ENCODE measurements around the gene RBM38. TPM values are rescaled to one million over a fixed set of nuclear protein-coding genes. Genes with fewer than 3 reads are reported as not detected.

RBM38 gene
- total and polyA plus RNA-seq, 9 of the 15 experiments (the other 6 are each of a cell fraction or from before 2014, with no cell fraction given), result 0.28 to 82.4 (median 33.2) TPM

- TF ChIP-seq SPI1 (IDR thresholded peaks at IDR 0.05; ENCODE audit: borderline replicate concordance, low read depth, low read length) (no peak), ZBED1 (IDR thresholded peaks at IDR 0.05) (no peak), ZNF584 (CRISPR knock-in tag; IDR thresholded peaks at IDR 0.05; ENCODE audit: low read depth) (no peak), PATZ1 (CRISPR knock-in tag; IDR thresholded peaks at IDR 0.05; ENCODE audit: borderline replicate concordance) (no peak), FOXM1 (IDR thresholded peaks at IDR 0.05; ENCODE audit: low read depth) (0 out of 2 replicates have a peak, but pooled peaks have one; percentile 10), FOXM1 (CRISPR knock-in tag; IDR thresholded peaks at IDR 0.05; ENCODE audit: low read depth) (no peak), ZNF583 (CRISPR knock-in tag; IDR thresholded peaks at IDR 0.05) (peak; percentile 52; the same call in 1 of the 2 replicates), RB1 (IDR thresholded peaks at IDR 0.05; ENCODE audit: low read depth) (no peak; the same call in 1 of the 2 replicates), MTA1 (IDR thresholded peaks at IDR 0.05; ENCODE audit: borderline replicate concordance) (no peak), CHD1 (IDR thresholded peaks at IDR 0.05; ENCODE audit: low read length) (no peak), ATF4 (CRISPR knock-in tag; IDR thresholded peaks at IDR 0.05) (no peak; the same call in 1 of the 2 replicates), TAF7 (tag; IDR thresholded peaks at IDR 0.05) (no peak), NCOA4 (IDR thresholded peaks at IDR 0.05; ENCODE audit: partially characterized antibody) (peak; percentile 87), ILK (tag; IDR thresholded peaks at IDR 0.05; ENCODE audit: borderline replicate concordance, low read depth) (no peak), ZNF134 (CRISPR knock-in tag; conservative IDR thresholded peaks at IDR 0.05) (peak; percentile 51; the same call in 1 of the 2 replicates), BDP1 (IDR thresholded peaks at IDR 0.05; ENCODE audit: insufficient read depth, insufficient read length) (no peak), MAFF (IDR thresholded peaks at IDR 0.05; ENCODE audit: low read length) (peak; percentile 48; the same call in 1 of the 2 replicates), TAL1 (IDR thresholded peaks at IDR 0.05) (peak; percentile 55), MNT (conservative IDR thresholded peaks at IDR 0.05) (peak; percentile 42 to 64; a peak in 2 of 4 replicates), ZNF668 (CRISPR knock-in tag; IDR thresholded peaks at IDR 0.05) (no peak), ZNF589 (CRISPR knock-in tag; IDR thresholded peaks at IDR 0.05; ENCODE audit: low read depth) (no peak)
- TF ChIP-seq, protein P1, sequence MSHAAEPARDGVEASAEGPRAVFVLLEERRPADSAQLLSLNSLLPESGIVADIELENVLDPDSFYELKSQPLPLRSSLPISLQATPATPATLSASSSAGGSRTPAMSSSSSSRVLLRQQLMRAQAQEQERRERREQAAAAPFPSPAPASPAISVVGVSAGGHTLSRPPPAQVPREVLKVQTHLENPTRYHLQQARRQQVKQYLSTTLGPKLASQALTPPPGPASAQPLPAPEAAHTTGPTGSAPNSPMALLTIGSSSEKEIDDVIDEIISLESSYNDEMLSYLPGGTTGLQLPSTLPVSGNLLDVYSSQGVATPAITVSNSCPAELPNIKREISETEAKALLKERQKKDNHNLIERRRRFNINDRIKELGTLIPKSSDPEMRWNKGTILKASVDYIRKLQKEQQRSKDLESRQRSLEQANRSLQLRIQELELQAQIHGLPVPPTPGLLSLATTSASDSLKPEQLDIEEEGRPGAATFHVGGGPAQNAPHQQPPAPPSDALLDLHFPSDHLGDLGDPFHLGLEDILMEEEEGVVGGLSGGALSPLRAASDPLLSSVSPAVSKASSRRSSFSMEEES (CRISPR knock-in tag; IDR thresholded peaks at IDR 0.05), result no peak
Measured at GRCh38 chr20:57414867-57415592, 23.8 kb downstream of the RBM38 start (continued).
